OCI-LY1 (cell line): ENCODE data around the gene LEF1.

Source experiments
- H2AFZ ChIP-seq: fragments of 200-600 bp; sonication (generic), shearing (Covaris generic); 2 replicates; pipeline ENCODE4 v1.6.0; 2014; ENCODE audit warnings: antibody characterized with exemption, mild to moderate bottlenecking, low read length
- H3F3A ChIP-seq: fragments of 200-600 bp; sonication (generic), shearing (Covaris generic); 2 replicates; pipeline ENCODE4 v1.6.0; 2014; ENCODE audit warnings: mild to moderate bottlenecking, antibody characterized with exemption, low read length, moderate library complexity; ENCODE audit not compliant: insufficient read depth
- H3K27ac ChIP-seq: fragments of 200-600 bp; sonication (generic); 2 replicates; pipeline ENCODE4 v1.5.1; 2014; ENCODE audit warnings: low read length, mixed run types, mild to moderate bottlenecking, low read depth; ENCODE audit not compliant: poor library complexity, severe bottlenecking
- H3K27me3 ChIP-seq: fragments of 200-600 bp; sonication (generic); 2 replicates; pipeline ENCODE4 v1.6.0; 2014; ENCODE audit warnings: antibody characterized with exemption, mild to moderate bottlenecking, low read length, moderate library complexity; ENCODE audit not compliant: insufficient read depth
- H3K36me3 ChIP-seq: fragments of 200-600 bp; sonication (generic); 2 replicates; pipeline ENCODE4 v1.6.1; 2014; ENCODE audit warnings: mild to moderate bottlenecking, antibody characterized with exemption, low read length, moderate library complexity, mixed read lengths; ENCODE audit not compliant: insufficient read depth
- H3K4me1 ChIP-seq: fragments of 200-600 bp; sonication (generic); 2 replicates; pipeline ENCODE4 v1.5.1; 2014; ENCODE audit warnings: mild to moderate bottlenecking, low read length, moderate library complexity; ENCODE audit not compliant: insufficient read depth, severe bottlenecking
- H3K4me2 ChIP-seq: fragments of 200-600 bp; sonication (generic), shearing (Covaris generic); 2 replicates; pipeline ENCODE4 v1.6.1; 2014; ENCODE audit warnings: low read length
- H3K4me3 ChIP-seq: fragments of 200-600 bp; sonication (generic); 2 replicates; pipeline ENCODE4 v1.5.1; 2014; ENCODE audit warnings: low read length, low read depth, mild to moderate bottlenecking, mixed read lengths; ENCODE audit not compliant: poor library complexity, severe bottlenecking
- H3K79me2 ChIP-seq: fragments of 200-600 bp; shearing (Covaris generic); 2 replicates; pipeline ENCODE4 v1.6.1; 2016; ENCODE audit warnings: mixed run types, low read length, mixed read lengths; ENCODE audit not compliant: insufficient read depth
- H3K9ac ChIP-seq: fragments of 200-600 bp; sonication (generic), shearing (Covaris generic); 2 replicates; pipeline ENCODE4 v1.6.1; 2014; ENCODE audit warnings: mild to moderate bottlenecking, low read length, mixed read lengths
- H3K9me2 ChIP-seq: fragments of 200-600 bp; sonication (generic), shearing (Covaris generic); 2 replicates; pipeline ENCODE4 v1.6.1; 2014; ENCODE audit warnings: low read depth, mild to moderate bottlenecking, low read length, mixed read lengths
- H3K9me3 ChIP-seq: fragments of 200-600 bp; shearing (Covaris generic); 2 replicates; pipeline ENCODE4 v1.6.1; 2014; ENCODE audit warnings: low read length, mixed read lengths
- H4K20me1 ChIP-seq: fragments of 200-600 bp; sonication (generic), shearing (Covaris generic); 2 replicates; pipeline ENCODE4 v1.6.0; 2016; ENCODE audit warnings: mild to moderate bottlenecking, low read length; ENCODE audit not compliant: insufficient read depth
- EZH2 ChIP-seq: fragments of 200-600 bp; sonication (generic), shearing (Covaris generic); IDR thresholded peaks from 2 replicates; pipeline ENCODE4 v1.8.0; 2017; ENCODE audit warnings: borderline replicate concordance, mixed run types, mild to moderate bottlenecking, antibody characterized with exemption, low read length, moderate library complexity, mixed read lengths
- TF ChIP-seq, protein P1 (sequence below): fragments of 200-600 bp; sonication (generic), shearing (Covaris generic); IDR thresholded peaks from 2 replicates; pipeline ENCODE4 v1.5.1; 2017; ENCODE audit warnings: mild to moderate bottlenecking, antibody characterized with exemption, low read length, moderate library complexity, mixed read lengths

LEF1 gene

DNA sequence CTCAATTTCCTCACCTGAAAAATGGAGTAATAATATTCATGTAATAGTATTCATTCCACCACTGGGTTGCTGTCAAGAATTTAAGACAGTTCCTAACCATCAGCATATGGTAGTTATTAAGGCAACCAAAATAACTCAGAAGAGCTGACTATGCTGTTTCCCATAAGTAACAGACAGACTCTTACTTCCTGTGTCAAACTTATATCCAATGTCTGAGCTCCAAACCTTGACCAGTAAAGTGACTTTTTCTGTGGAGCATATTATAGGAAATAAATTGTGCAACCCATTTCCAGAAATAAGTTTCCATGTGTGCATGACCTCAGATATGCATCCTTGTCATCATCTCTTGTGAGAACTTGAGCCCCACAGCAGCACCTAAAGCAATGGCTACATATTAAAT, 100.3 kb downstream of the LEF1 start:
- no peak for TF ChIP-seq EZH2
- TF ChIP-seq, protein P1, sequence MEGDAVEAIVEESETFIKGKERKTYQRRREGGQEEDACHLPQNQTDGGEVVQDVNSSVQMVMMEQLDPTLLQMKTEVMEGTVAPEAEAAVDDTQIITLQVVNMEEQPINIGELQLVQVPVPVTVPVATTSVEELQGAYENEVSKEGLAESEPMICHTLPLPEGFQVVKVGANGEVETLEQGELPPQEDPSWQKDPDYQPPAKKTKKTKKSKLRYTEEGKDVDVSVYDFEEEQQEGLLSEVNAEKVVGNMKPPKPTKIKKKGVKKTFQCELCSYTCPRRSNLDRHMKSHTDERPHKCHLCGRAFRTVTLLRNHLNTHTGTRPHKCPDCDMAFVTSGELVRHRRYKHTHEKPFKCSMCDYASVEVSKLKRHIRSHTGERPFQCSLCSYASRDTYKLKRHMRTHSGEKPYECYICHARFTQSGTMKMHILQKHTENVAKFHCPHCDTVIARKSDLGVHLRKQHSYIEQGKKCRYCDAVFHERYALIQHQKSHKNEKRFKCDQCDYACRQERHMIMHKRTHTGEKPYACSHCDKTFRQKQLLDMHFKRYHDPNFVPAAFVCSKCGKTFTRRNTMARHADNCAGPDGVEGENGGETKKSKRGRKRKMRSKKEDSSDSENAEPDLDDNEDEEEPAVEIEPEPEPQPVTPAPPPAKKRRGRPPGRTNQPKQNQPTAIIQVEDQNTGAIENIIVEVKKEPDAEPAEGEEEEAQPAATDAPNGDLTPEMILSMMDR: no peak
- Histone ChIP-seq H3K27ac (no peak overlapping the region), H3K9me3 (no peaks in the 10 kb centered on the region), H4K20me1 (no peaks in the 10 kb centered on the region), H3K4me1 (peaks cover 43% of the 10 kb centered on the region), H2AFZ (no peak overlapping the region), H3K79me2 (no peaks in the 10 kb centered on the region), H3K36me3 (peaks cover 87% of the 10 kb centered on the region), H3K27me3 (no peaks in the 10 kb centered on the region), H3F3A (no peaks in the 10 kb centered on the region), H3K4me3 (no peak overlapping the region), H3K9ac (no peak overlapping the region), H3K4me2 (no peak overlapping the region), H3K9me2 (no peaks in the 10 kb centered on the region)

GRCh38 chr4:108060686-108061321, 107.9 kb downstream of the LEF1 start:
- H3F3A ChIP-seq: no peaks in the 10 kb centered on the region
- no peak overlapping the region for H2AFZ ChIP-seq
- peak overlapping the region; percentile 61 for H3K27ac ChIP-seq
- no peak overlapping the region for H3K9ac ChIP-seq
- H3K79me2 ChIP-seq: no peaks in the 10 kb centered on the region
- peaks cover 39% of the 10 kb centered on the region for H3K4me1 ChIP-seq
- TF ChIP-seq EZH2: no peak
- TF ChIP-seq, protein P1: no peak
- H3K4me2 ChIP-seq: no peak overlapping the region
- H3K4me3 ChIP-seq: no peak overlapping the region
- no peaks in the 10 kb centered on the region for H4K20me1 ChIP-seq
- H3K9me2 ChIP-seq: no peaks in the 10 kb centered on the region
- no peaks in the 10 kb centered on the region for H3K27me3 ChIP-seq
- peaks cover 89% of the 10 kb centered on the region for H3K36me3 ChIP-seq
- H3K9me3 ChIP-seq: no peaks in the 10 kb centered on the region

DNA sequence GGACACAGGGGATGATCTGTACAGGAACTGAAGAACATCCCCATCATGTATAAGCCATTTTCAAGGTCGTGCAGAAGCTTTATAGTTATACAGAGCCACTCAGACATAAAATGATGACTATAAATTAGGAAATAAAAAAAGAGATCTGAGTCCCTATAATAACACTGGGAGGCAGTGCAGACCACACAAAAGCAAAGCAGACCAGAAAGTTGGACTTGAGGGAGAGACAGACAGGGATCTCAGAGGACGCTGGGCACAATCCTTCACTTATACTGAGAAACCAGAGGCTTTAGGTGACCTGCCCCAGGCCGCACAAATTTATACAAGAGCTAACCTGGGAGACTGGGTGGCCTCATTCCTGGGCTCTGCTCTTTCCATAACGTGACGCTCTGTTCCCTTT, 108.6 kb downstream of the LEF1 start:
- no peak overlapping the region for H2AFZ ChIP-seq
- no peaks in the 10 kb centered on the region for H3F3A ChIP-seq
- H3K27ac ChIP-seq: peak overlapping the region; percentile 61
- H3K27me3 ChIP-seq: no peaks in the 10 kb centered on the region
- no peak for TF ChIP-seq EZH2
- TF ChIP-seq, protein P1: peak; percentile 24; the same call in 1 of the 2 replicates
- peaks cover 88% of the 10 kb centered on the region for H3K36me3 ChIP-seq
- peaks cover 39% of the 10 kb centered on the region for H3K4me1 ChIP-seq
- H3K9ac ChIP-seq: no peak overlapping the region
- H3K9me3 ChIP-seq: no peaks in the 10 kb centered on the region
- H3K79me2 ChIP-seq: no peaks in the 10 kb centered on the region
- H3K4me3 ChIP-seq: no peak overlapping the region
- H4K20me1 ChIP-seq: no peaks in the 10 kb centered on the region
- H3K4me2 ChIP-seq: no peak overlapping the region
- no peaks in the 10 kb centered on the region for H3K9me2 ChIP-seq
